GM11168 (cell line): ENCODE data around the gene IFNA7.
"Not testable (repeated sequence)": the region's sequence is repeated elsewhere in the genome, so short reads cannot be mapped to it uniquely, and the experiment has no call there.

Source experiments
- in situ Hi-C: fragments of 300-500 bp; cut with MboI; formaldehyde crosslinking; loops from one replicate; pipeline ENCODE4 v1.12.0; 2022; ENCODE audit warnings: low sequenced_read_pairs; ENCODE audit not compliant: unreplicated experiment

Gene IFNA7

GRCh38 chr9:21202105-21202504 lies at the start of gene IFNA7:
Gene IFNA7 (minus strand): TSS chr9:21202205. CDS start chr9:21202165, 40 bp downstream.
- in situ Hi-C loops: not testable (repeated sequence)

- in situ Hi-C loops: no loop called here
Measured at GRCh38 chr9:21251638-21252037, 49.6 kb upstream of the IFNA7 start.

- in situ Hi-C loops: no loop called here
Measured at GRCh38 chr9:21251190-21251589, 49.2 kb upstream of the IFNA7 start.

GRCh38 chr9:21244836-21245235 lies 42.8 kb upstream of the IFNA7 start:
- in situ Hi-C loops: loop anchor here (25.0 kb wide), 1 partner anchor 542 kb away; no protein-coding TSS in a partner anchor

- in situ Hi-C loops: loop anchor here (25.0 kb wide), 1 partner anchor 547 kb away; no protein-coding TSS in a partner anchor
Measured at GRCh38 chr9:21239911-21240310, 37.9 kb upstream of the IFNA7 start, which contains the start of gene IFNA14. Gene IFNA14 (minus strand): TSS chr9:21240005. CDS start chr9:21239935, 70 bp downstream.

GRCh38 chr9:21236360-21236714 lies 34.3 kb upstream of the IFNA7 start:
- in situ Hi-C loops: loop anchor here (25.0 kb wide), 1 partner anchor 551 kb away; no protein-coding TSS in a partner anchor

DNA sequence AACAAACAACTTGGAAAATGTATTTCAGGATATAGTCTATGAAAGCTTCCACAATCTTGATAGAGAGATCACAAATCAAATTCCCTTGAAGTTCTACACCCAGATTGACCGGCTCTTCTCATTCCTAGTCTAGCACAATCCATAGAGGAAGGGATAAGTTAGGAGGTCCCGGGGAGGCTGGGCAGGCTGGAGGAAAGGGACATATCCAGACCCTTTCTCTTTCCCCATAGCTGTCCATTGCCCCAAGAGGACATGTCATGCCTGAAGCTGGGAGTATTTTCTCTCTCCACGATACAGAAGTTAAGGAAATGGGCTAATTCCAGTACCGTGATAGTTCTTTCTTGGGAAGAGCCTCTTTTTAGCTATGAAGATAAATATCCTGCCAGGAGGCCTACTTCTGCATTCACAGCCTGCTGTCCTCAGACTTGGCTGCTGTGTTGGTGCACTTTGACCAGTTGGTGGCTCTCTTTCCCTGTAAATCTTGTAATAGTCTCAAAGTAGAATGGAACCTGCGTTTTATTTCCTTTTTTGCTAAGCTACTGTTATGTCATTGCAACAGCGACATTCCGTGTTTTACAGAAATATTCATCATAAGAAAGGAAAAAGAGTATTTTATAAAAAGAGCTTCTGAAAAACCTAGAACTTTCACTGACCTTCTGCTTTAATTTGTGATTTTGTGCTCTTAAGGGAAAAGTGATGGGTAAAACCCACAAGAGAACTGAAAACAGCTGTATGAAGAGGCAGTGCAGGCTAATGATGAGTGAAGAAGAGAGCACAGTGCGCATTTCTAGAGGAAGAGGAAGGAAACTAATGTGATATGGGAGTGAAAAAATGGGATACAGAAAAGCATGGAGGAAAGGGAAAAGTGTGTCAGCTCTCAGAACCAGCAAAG lies 33.7 kb upstream of the IFNA7 start:
- in situ Hi-C loops: loop anchor here (25.0 kb wide), 1 partner anchor 552 kb away; no protein-coding TSS in a partner anchor

- in situ Hi-C loops: loop anchor here (25.0 kb wide), 1 partner anchor 553 kb away; no protein-coding TSS in a partner anchor
Measured at GRCh38 chr9:21234153-21234687, 32.2 kb upstream of the IFNA7 start.

GRCh38 chr9:21233258-21233657 lies 31.3 kb upstream of the IFNA7 start:
- in situ Hi-C loops: loop anchor here (25.0 kb wide), 1 partner anchor 554 kb away; no protein-coding TSS in a partner anchor

DNA sequence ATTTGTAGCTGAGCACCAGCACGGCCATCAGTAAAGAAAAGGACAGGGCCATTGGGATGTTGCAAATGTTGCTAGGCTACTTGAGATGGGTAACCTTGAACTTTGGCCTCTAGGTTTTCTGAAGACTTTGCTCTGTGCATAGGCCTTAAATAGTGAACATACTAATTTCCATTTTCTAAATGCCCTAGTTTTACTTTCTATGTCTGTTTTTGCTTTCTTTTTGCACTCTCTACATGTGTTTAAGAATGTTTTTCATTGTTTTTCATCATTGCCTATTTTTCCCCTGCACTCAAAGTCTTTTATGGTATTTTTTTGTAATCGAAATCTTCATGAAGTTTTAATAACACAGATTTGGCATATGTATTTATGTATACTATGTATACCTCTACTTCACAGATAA lies 26.1 kb upstream of the IFNA7 start, which contains the start of gene IFNA17:
TSS of gene IFNA17 (minus strand) at position 101 of the 400 bp plus-strand sequence. CDS start at position 52, 49 bp downstream.
- in situ Hi-C loops: loop anchor here (25.0 kb wide), 1 partner anchor 559 kb away; no protein-coding TSS in a partner anchor

- in situ Hi-C loops: not testable (repeated sequence)
Measured at GRCh38 chr9:21217211-21217610, 15.2 kb upstream of the IFNA7 start, which contains the start of gene IFNA16. Gene IFNA16 (minus strand): TSS chr9:21217311. CDS start chr9:21217305, 6 bp downstream.

DNA sequence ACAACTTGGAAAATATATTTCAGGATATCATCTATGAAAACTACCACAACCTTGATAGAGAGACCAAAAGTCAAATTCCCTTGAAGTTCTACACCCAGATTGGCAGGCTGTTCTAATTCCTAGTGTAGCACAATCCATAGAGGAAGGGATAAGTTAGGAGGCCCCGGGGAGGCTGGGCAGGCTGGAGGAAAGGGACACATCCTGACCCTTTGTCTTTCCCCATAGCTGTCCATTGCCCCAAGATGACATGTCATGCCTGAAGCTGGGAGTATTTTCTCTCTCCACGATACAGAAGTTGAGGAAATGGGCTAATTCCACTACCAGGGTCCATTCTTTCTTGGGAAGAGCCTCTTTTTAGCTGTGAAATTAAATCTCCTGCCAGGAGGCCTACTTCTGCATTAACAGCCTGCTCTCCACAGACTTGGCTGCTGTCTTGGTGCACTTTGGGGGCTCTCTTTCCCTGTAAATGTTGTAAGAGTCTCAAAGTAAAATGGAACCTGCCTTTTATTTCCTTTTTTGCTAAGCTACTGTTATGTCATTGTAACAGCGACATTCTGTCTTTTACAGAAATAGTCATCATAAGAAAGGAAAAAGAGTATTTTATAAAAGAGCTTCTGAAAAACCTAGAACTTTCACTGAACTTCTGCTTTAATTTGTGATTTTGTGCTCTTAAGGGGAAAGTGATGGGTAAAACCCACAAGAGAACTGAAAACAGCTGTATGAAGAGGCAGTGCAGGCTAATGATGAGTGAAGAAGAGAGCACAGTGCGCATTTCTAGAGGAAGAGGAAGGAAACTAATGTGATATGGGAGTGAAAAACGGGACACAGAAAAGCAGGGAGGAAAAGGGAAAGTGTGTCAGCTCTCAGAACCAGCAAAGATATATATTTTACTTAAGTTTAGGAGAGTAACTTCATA lies 11.7 kb upstream of the IFNA7 start:
- in situ Hi-C loops: not testable (repeated sequence)

GRCh38 chr9:21212160-21212559 lies 10.2 kb upstream of the IFNA7 start:
- in situ Hi-C loops: not testable (repeated sequence)

GRCh38 chr9:21210782-21211181 lies 8.8 kb upstream of the IFNA7 start:
- in situ Hi-C loops: not testable (repeated sequence)

- in situ Hi-C loops: no loop called here
Measured at GRCh38 chr9:21210311-21210710, 8.3 kb upstream of the IFNA7 start.

- in situ Hi-C loops: not testable (repeated sequence)
Measured at GRCh38 chr9:21207043-21207442, 5.0 kb upstream of the IFNA7 start, which contains the start of gene IFNA10. Gene IFNA10 (minus strand): TSS chr9:21207143. CDS start chr9:21207097, 46 bp downstream.

DNA sequence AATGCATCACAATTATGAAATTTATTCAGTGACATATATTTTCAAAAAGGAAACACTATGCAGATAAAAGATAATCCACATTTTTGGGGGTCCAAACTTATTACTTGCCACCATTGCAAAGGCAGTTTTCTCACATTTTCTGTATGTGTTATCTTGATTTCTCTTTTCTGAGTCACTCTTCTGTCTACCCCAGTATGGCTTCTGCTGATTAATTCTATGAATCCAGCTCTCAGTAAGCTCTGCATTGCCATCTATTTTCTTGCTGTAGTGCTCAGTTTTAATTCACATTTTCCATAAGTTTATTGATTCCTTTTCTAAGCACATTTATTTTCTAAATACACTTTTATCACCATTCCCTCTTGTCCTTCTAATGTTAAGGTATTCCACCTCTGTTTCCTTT lies 3.2 kb upstream of the IFNA7 start:
- in situ Hi-C loops: no loop called here

GRCh38 chr9:21194867-21195776 lies 6.9 kb downstream of the IFNA7 start:
- in situ Hi-C loops: not testable (repeated sequence)

- in situ Hi-C loops: not testable (repeated sequence)
Measured at GRCh38 chr9:21187487-21187886, 14.5 kb downstream of the IFNA7 start, which contains the start of gene IFNA4. Gene IFNA4 (minus strand): TSS chr9:21187587. CDS start chr9:21187531, 56 bp downstream.
